ENCODE results near the gene GPC5.

DNA sequence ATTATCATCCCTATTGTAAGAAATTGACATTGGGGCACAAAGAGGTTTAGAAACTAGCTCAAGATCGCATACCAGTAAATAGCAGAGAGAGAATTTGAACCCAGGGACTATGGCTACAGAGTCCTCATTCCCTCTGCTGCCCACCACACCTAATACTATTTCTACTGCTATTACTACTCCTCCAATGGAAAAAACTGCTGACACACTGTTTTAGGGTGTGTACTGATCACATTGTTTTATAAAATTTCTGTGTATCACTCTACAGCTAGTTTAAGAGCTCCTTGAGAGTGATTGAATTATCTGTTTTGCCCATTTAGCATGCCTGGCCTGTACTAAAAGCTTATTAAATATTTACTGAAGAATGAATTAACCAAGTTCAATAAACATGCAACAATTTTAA lies 552.4 kb downstream of the GPC5 start:
- TF ChIP-seq, protein P1, sequence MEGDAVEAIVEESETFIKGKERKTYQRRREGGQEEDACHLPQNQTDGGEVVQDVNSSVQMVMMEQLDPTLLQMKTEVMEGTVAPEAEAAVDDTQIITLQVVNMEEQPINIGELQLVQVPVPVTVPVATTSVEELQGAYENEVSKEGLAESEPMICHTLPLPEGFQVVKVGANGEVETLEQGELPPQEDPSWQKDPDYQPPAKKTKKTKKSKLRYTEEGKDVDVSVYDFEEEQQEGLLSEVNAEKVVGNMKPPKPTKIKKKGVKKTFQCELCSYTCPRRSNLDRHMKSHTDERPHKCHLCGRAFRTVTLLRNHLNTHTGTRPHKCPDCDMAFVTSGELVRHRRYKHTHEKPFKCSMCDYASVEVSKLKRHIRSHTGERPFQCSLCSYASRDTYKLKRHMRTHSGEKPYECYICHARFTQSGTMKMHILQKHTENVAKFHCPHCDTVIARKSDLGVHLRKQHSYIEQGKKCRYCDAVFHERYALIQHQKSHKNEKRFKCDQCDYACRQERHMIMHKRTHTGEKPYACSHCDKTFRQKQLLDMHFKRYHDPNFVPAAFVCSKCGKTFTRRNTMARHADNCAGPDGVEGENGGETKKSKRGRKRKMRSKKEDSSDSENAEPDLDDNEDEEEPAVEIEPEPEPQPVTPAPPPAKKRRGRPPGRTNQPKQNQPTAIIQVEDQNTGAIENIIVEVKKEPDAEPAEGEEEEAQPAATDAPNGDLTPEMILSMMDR (IDR thresholded peaks at IDR 0.05), result no peak
- TF ChIP-seq POLR2A (IDR thresholded peaks at IDR 0.05), result no peak
